C1 segment of cervical spinal cord (tissue), 14 donors: Measurements from ENCODE around the gene ADD1.
A peak's percentile ranks its signal among the peaks of the same experiment; 100 is the strongest.

ENCODE experiments used
- DNase-seq, 14 donors: peaks; one replicate each; lab custom pipeline; 2025; lab: John Stamatoyannopoulos, UW

The ADD1 gene

GRCh38 chr4:2843263-2843940, at the start of gene ADD1:
Gene ADD1, plus strand, starts transcription at chr4:2843844. Its CDS starts 32,072 bp downstream, at chr4:2875916.
- peak; percentile 65 to 98 (median 94) for DNase-seq

GRCh38 chr4:2794486-2795299, 49.0 kb upstream of the ADD1 start:
- DNase-seq: peak in 10 of 14 donors; percentile 28 to 79 (median 56)

- no peak for DNase-seq
Measured at GRCh38 chr4:2795300-2795892, 48.2 kb upstream of the ADD1 start.

GRCh38 chr4:2795893-2796848, 47.5 kb upstream of the ADD1 start:
- DNase-seq: peak in 2 of 14 donors; percentile 35 to 73

- no peak for DNase-seq
Measured at GRCh38 chr4:2796849-2797544, 46.6 kb upstream of the ADD1 start.

- DNase-seq: no peak
Measured at GRCh38 chr4:2797545-2798305, 45.9 kb upstream of the ADD1 start.

- peak in 6 of 14 donors; percentile 26 to 69 (median 58) for DNase-seq
Measured at GRCh38 chr4:2798399-2799223, 45.0 kb upstream of the ADD1 start.

GRCh38 chr4:2799224-2799911, 44.3 kb upstream of the ADD1 start:
- no peak for DNase-seq

GRCh38 chr4:2799971-2800690, 43.5 kb upstream of the ADD1 start:
- DNase-seq: peak in 5 of 14 donors; percentile 13 to 77 (median 53)

GRCh38 chr4:2800691-2801596, 42.7 kb upstream of the ADD1 start:
- peak in 13 of 14 donors; percentile 37 to 97 (median 72) for DNase-seq

- DNase-seq: no peak
Measured at GRCh38 chr4:2802618-2803531, 40.8 kb upstream of the ADD1 start.

- DNase-seq: no peak
Measured at GRCh38 chr4:2803624-2804448, 39.8 kb upstream of the ADD1 start.

- no peak for DNase-seq
Measured at GRCh38 chr4:2804449-2804972, 39.1 kb upstream of the ADD1 start.

- DNase-seq: no peak
Measured at GRCh38 chr4:2804973-2805501, 38.6 kb upstream of the ADD1 start.
